A673 (cell line): ENCODE measurements around the gene MORN1. TPM values are rescaled to one million over a fixed set of nuclear protein-coding genes. Genes with fewer than 3 reads are reported as not detected.

ENCODE experiments used
- BruUV-seq: library from RNA; stranded (reverse); fragments of 400-500 nt; replicated peaks from 2 replicates; lab custom pipeline; 2021; lab: Mats Ljungman, UMichigan
- CTCF ChIA-PET: fragments of 300-600 bp; sonication (Branson Sonifier 250); formaldehyde crosslinking; loops from one replicate; lab custom pipeline; 2022; ENCODE audit warnings: antibody characterized with exemption; lab: Charles Lee
- POLR2A ChIA-PET: fragments of 300-600 bp; sonication (Branson Sonifier 250); formaldehyde crosslinking; loops from one replicate; lab custom pipeline; 2022; ENCODE audit warnings: antibody characterized with exemption; ENCODE audit not compliant: low non-redundant PET; lab: Charles Lee
- DNase-seq: peaks from one replicate; pipeline ENCODE4 v3.0.0-alpha.2; 2015; ENCODE audit warnings: low spot score
- H3K27ac ChIP-seq: fragments of 200-600 bp; sonication (generic); 2 replicates; pipeline ENCODE4 v1.5.1; 2016; ENCODE audit warnings: mixed run types, low read depth, mild to moderate bottlenecking, mixed read lengths, antibody characterized with exemption, low read length; ENCODE audit not compliant: poor library complexity, severe bottlenecking
- H3K27me3 ChIP-seq: fragments of 200-600 bp; sonication (generic); replicated peaks from 2 replicates; pipeline ENCODE4 v1.6.1; 2017; ENCODE audit warnings: mixed run types, low read depth, mild to moderate bottlenecking, mixed read lengths, antibody characterized with exemption, low read length; ENCODE audit not compliant: insufficient read depth, poor library complexity
- H3K36me3 ChIP-seq: fragments of 200-600 bp; sonication (generic); 2 replicates; pipeline ENCODE4 v1.6.1; 2016; ENCODE audit warnings: mixed run types, mild to moderate bottlenecking, mixed read lengths, antibody characterized with exemption, low read length; ENCODE audit not compliant: insufficient read depth, poor library complexity, severe bottlenecking
- H3K4me1 ChIP-seq: fragments of 200-600 bp; sonication (generic); 2 replicates; pipeline ENCODE4 v1.6.1; 2017; ENCODE audit warnings: mixed run types, mild to moderate bottlenecking, mixed read lengths, antibody characterized with exemption, low read length; ENCODE audit not compliant: insufficient read depth, poor library complexity, severe bottlenecking
- H3K4me3 ChIP-seq: fragments of 200-600 bp; sonication (generic); 2 replicates; pipeline ENCODE4 v1.5.1; 2016; ENCODE audit warnings: low read depth, mixed run types, mild to moderate bottlenecking, mixed read lengths, low read length; ENCODE audit not compliant: poor library complexity, severe bottlenecking
- H3K9me3 ChIP-seq: fragments of 200-600 bp; sonication (generic); 2 replicates; pipeline ENCODE4 v1.6.1; 2016; ENCODE audit warnings: mixed run types, low read depth, mild to moderate bottlenecking, mixed read lengths, antibody characterized with exemption, low read length; ENCODE audit not compliant: poor library complexity, severe bottlenecking
- EZH2 ChIP-seq: fragments of 200-600 bp; sonication (generic); IDR thresholded peaks from 2 replicates; pipeline ENCODE4 v1.6.1; 2017; ENCODE audit warnings: borderline replicate concordance, low read depth, mild to moderate bottlenecking, mixed read lengths, antibody characterized with exemption, low read length; ENCODE audit not compliant: poor library complexity, severe bottlenecking
- intact Hi-C: fragments of 100-400 bp; cut with micrococcal nuclease; formaldehyde crosslinking; loops from one replicate; pipeline ENCODE4 v1.10.0; 2022; ENCODE audit not compliant: unreplicated experiment
- total RNA-seq: library from RNA; stranded (reverse); gene quantifications from 2 replicates; pipeline ENCODE4 v1.2.3, GENCODE V29; 2021
- TF ChIP-seq, protein P1 (sequence below): fragments of 300-800, 200-600 bp; sonication (generic); conservative IDR thresholded peaks from 2 replicates; pipeline ENCODE4 v1.5.1; 2017; ENCODE audit warnings: low read depth, mild to moderate bottlenecking, antibody characterized with exemption, low read length, moderate library complexity, mixed read lengths

The MORN1 gene
- total RNA-seq, 1 experiment from 2014 or later, result 24.7 TPM

DNA sequence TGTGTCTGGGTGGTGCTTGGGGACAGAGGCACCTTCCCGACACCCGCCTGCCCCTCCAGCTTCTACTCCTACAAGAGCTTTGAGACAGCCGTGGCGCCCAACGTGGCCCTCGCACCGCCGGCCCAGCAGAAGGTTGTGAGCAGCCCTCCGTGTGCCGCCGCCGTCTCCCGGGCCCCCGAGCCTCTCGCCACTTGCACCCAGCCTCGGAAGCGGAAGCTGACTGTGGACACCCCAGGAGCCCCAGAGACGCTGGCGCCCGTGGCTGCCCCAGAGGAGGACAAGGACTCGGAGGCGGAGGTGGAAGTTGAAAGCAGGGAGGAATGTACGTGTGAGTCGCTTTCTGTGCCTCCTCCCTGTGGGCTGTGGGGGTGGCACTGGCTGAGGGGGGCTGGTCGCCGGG, 87.6 kb downstream of the MORN1 start:
- no peak for DNase-seq
- ChIA-PET CTCF (no interaction called here), POLR2A (no interaction called here)
- H3K4me3 ChIP-seq, result no peak overlapping the region
- peaks cover 40% of the 10 kb centered on the region for H3K36me3 ChIP-seq
- BruUV-seq, result no TSS peak
- H3K27me3 ChIP-seq, result no peaks in the 10 kb centered on the region
- H3K27ac ChIP-seq, result no peak overlapping the region
- intact Hi-C loops, result loop anchor here (5.0 kb wide), 1 partner anchor 71 kb away; no protein-coding TSS in a partner anchor
- H3K4me1 ChIP-seq, result peaks cover 52% of the 10 kb centered on the region
- TF ChIP-seq, protein P1, sequence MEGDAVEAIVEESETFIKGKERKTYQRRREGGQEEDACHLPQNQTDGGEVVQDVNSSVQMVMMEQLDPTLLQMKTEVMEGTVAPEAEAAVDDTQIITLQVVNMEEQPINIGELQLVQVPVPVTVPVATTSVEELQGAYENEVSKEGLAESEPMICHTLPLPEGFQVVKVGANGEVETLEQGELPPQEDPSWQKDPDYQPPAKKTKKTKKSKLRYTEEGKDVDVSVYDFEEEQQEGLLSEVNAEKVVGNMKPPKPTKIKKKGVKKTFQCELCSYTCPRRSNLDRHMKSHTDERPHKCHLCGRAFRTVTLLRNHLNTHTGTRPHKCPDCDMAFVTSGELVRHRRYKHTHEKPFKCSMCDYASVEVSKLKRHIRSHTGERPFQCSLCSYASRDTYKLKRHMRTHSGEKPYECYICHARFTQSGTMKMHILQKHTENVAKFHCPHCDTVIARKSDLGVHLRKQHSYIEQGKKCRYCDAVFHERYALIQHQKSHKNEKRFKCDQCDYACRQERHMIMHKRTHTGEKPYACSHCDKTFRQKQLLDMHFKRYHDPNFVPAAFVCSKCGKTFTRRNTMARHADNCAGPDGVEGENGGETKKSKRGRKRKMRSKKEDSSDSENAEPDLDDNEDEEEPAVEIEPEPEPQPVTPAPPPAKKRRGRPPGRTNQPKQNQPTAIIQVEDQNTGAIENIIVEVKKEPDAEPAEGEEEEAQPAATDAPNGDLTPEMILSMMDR, result no peak
- no peak for TF ChIP-seq EZH2
- no peaks in the 10 kb centered on the region for H3K9me3 ChIP-seq

DNA sequence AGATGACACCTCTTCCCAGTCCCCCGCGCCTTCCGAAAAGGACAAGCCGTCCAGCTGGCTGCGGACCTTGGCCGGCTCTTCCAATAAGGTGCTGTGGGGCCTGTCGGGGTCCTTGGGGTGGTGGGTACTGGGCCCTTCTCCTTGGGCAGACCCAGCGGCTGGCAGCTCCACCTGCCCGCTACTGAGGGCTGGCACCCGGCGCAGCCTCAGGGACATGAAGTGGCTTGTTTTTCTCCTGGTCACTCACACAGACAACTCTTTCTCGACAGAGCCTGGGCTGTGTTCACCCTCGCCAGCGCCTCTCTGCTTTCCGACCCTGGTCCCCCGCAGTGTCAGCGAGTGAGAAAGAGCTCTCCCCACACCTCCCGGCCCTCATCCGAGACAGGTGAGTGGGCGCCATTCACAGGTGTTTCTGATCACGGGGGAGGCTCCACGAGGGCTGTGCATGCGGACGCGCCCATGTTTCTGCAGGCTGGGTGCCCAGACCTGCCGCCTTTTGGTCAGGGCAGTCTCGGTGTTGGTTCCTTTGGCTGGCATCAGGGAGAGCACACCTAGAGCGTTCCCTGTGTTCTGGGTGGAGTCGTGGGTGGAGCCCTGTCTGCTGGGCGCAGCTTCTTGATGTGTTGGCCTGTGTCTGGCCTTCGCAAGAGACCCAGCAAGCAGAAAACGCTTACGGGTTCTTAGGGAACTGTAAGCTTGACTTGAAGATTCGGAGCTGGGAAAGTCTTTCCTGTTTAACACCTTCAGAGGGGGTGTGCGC, 88.2 kb downstream of the MORN1 start:
- H3K4me1 ChIP-seq, result peaks cover 52% of the 10 kb centered on the region
- no peaks in the 10 kb centered on the region for H3K9me3 ChIP-seq
- no peak overlapping the region for H3K4me3 ChIP-seq
- intact Hi-C loops, result loop anchor here (5.0 kb wide), 1 partner anchor 71 kb away; no protein-coding TSS in a partner anchor
- BruUV-seq, result no TSS peak
- TF ChIP-seq EZH2, result no peak
- TF ChIP-seq, protein P1, result no peak
- no peaks in the 10 kb centered on the region for H3K27me3 ChIP-seq
- ChIA-PET POLR2A (no interaction called here), CTCF (no interaction called here)
- peaks cover 34% of the 10 kb centered on the region for H3K36me3 ChIP-seq
- H3K27ac ChIP-seq, result no peak overlapping the region
- DNase-seq, result no peak

DNA sequence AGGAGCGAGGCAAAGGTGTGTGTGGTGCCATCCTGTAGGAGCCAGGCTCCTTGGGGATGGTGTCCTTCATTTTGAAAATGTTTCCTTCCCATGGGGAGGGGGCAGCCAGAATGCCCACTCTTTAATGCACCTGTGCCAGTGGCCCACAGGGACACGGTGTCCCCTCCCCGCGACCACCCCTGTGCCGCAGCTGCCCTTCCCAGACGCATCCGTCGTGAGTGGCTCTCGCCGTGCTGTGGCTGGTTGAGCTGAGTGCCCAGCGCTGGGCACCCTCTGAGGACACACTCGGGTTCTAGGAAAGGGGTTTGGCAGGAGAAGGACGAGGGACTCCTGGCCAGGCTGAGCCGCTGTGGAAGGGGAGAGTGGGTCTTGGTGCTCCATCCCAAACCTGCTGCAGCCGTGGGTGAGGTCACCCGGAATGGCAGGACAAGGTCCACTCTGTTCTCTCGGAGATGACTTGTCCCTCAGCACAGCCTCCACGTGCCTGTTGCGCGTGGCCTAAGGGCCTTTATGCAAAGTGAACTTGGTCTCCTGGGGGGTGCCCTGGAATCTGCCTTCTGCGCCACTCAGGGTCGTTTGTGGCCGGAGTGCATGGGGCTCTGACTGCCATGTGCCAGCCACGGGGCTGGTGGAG, 88.9 kb downstream of the MORN1 start:
- Histone ChIP-seq H3K4me1 (peaks cover 52% of the 10 kb centered on the region), H3K36me3 (peaks cover 26% of the 10 kb centered on the region), H3K27me3 (no peaks in the 10 kb centered on the region), H3K9me3 (no peaks in the 10 kb centered on the region), H3K4me3 (no peak overlapping the region), H3K27ac (peak overlapping the region; percentile 79)
- ChIA-PET CTCF (interaction anchor here (0.6 kb wide), 1 partner anchor 96 kb away, joined by 8 read pairs; no protein-coding TSS in a partner anchor), POLR2A (no interaction called here)
- BruUV-seq, result no TSS peak
- TF ChIP-seq EZH2, result no peak
- TF ChIP-seq, protein P1, result no peak
- no peak for DNase-seq
- intact Hi-C loops, result loop anchor here (5.0 kb wide), 1 partner anchor 70 kb away; no protein-coding TSS in a partner anchor
